Astrocyte of the spinal cord (primary cell): ENCODE measurements around the gene PPIA.

Experiments
- DNase-seq: peaks from one replicate; pipeline ENCODE4 v3.0.0; 2011; ENCODE audit warnings: low read depth, low spot score
- H3K4me3 ChIP-seq: 2 replicates; pipeline ENCODE4 v1.5.1; 2011; ENCODE audit warnings: low read depth, mild to moderate bottlenecking, low read length, moderate library complexity
- in situ Hi-C: cut with HindIII; loops from 2 replicates; pipeline ENCODE4 v1.10.0; 2017; ENCODE audit warnings: low sequenced_read_pairs
- TF ChIP-seq, protein P1 (sequence below): IDR thresholded peaks from 2 replicates; pipeline ENCODE4 v1.5.1; 2012; ENCODE audit warnings: low read depth, mild to moderate bottlenecking, low read length, inconsistent platforms

Gene PPIA

DNA sequence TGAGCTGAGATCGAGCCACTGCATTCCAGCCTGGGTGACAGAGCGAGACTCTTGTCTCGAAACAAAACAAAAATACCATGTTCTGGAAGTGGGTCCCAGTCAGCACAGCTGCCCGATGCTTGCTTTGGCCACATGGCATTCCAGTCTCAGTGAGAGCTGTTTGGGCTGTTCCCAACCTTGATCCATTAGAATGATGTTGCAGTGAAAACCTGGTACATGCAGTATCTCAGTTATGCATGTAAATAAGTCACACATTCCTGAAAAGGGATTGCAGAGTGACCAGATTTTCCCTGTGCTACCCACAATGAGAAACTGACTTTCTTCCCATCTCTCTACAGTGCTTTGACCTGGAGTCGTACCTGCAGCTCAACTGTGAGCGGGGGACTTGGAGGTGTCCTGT, 32.4 kb upstream of the PPIA start:
- in situ Hi-C loops: no loop called here
- TF ChIP-seq, protein P1, sequence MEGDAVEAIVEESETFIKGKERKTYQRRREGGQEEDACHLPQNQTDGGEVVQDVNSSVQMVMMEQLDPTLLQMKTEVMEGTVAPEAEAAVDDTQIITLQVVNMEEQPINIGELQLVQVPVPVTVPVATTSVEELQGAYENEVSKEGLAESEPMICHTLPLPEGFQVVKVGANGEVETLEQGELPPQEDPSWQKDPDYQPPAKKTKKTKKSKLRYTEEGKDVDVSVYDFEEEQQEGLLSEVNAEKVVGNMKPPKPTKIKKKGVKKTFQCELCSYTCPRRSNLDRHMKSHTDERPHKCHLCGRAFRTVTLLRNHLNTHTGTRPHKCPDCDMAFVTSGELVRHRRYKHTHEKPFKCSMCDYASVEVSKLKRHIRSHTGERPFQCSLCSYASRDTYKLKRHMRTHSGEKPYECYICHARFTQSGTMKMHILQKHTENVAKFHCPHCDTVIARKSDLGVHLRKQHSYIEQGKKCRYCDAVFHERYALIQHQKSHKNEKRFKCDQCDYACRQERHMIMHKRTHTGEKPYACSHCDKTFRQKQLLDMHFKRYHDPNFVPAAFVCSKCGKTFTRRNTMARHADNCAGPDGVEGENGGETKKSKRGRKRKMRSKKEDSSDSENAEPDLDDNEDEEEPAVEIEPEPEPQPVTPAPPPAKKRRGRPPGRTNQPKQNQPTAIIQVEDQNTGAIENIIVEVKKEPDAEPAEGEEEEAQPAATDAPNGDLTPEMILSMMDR: no peak

DNA sequence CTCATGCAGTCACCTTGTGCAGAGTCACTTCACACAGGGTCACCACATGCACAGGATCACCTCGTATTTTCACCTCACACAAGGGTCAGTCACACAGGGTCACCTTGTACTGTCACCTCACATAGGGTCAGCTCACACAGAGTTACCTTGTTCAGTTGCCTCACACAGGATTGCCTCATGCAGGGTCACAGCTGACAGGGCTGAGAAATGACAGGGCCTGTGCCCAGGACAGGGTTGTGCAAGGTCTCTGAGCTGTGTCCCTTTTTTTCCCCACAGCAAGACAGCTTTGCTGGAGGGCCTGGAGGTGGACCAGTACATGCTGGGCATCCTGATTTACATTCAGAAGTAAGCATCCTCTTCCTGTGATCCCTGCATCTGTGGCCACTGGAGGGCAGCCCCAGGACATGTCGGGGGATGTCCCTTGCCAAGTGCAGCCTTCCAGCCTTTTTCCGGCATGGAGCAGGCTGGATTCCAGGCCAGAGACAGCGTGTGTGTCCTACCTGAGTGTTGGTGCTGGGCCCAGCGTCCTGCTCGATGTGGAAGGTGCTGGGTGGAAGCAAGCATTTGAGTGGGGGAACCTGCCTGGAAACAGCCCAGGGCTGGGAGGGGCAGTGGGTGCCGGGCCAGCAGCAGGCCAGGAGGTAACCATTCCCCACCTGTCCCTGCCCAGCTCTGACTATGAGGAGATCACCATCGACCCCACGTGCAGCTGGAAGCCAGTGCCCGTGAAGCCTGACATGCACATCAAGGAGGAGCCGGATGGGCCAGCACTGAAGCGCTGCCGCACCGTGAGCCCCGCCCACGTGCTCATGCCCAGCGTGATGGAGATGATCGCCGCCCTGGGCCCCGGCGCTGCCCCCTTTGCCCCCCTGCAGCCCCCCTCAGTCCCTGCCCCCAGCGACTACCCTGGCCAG, 31.6 kb upstream of the PPIA start:
- in situ Hi-C loops: no loop called here
- no peak for DNase-seq
- no peak overlapping the region for H3K4me3 ChIP-seq
- TF ChIP-seq, protein P1: no peak

More for the DNA sequence above, 32.4 kb upstream of the PPIA start:
- no peak overlapping the region for H3K4me3 ChIP-seq
- no peak for DNase-seq

DNA sequence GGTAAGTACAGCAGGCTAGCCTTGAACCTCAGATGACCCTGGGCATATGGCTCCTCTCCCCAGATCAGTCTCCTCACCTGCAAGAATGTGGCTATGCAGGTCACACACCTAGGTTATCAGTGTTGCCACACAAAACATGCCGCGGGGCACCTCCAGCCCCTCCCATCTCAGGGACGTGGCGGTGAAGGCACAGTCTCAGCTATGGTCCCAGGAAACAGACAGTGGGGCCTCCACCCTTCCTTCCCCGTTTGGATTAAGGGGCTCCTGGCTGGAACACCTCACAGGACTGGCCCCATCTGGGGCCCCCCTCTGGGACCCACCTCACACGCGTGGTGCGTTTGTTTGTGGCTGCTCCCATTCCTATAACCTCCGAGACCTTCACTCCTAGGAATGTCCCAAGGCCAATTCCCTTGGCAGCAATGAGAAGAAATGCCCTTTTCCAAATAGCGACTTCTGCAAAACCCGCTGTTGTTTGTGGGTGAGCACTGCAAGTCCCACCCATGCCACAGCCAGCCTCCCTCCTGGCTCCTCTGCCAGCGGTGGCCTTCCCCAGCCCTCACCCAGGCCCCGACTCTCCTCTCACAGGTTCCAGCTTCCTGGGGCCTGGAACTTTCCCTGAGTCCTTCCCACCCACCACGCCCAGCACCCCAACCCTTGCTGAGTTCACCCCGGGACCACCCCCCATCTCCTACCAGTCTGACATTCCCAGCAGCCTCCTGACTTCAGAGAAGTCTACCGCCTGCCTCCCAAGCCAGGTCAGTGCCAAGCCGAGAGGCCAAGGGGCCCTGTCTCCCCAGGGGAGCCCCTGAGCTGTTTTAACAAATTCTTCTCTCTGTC, 30.7 kb upstream of the PPIA start:
- TF ChIP-seq, protein P1: no peak
- in situ Hi-C loops: no loop called here
- no peak for DNase-seq
- no peak overlapping the region for H3K4me3 ChIP-seq

DNA sequence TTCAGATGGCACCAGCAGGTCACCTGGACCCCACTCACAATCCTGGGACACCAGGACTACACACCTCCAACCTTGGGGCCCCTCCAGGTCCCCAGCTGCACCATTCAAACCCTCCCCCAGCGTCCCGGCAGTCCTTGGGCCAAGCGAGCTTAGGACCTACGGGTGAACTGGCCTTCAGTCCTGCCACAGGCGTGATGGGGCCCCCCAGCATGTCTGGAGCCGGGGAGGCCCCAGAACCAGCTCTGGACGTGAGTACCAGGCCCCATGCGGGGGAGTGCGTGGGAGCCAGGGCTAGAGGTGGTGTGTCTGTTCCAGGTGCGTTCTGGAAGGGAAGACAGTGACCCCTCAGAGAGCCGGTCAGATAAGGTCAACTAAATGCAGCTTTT, 30.1 kb upstream of the PPIA start:
- DNase-seq: no peak
- in situ Hi-C loops: no loop called here
- TF ChIP-seq, protein P1: no peak
- no peak overlapping the region for H3K4me3 ChIP-seq

DNA sequence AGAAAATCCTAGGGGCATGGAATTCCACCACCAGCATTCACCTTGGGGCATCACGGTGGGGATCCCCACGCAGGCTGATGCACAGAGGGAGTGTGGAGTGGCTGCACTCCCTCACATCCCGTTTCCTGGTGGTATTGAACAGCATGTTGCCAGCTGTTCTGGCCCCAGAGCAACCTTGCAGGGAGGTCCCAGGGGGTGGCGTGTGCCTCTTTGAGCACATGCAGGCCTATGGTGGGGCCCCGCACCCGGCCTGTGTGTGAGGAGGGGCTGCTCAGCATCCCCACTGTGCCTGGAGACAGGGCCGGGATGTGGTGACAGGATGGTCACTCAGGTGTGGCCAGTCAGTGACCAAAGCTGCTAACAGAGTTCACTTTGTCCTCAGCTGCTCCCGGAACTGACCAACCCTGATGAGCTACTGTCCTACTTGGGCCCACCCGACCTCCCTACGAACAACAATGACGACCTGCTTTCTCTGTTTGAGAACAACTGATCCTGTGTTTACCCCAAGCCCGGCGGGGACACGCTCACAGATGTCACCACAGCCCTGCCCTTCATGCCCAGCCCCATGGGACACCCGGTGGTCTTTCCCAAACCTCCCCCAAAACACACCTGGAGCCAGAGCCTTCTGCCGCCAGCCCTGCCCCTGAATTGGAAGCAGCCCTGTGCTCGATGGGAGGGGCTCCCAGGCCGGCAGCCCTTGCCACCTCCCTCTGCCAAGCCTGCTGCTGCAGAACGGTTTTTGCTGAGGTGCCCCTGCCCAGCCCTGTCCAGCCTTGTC, 29.2 kb upstream of the PPIA start:
- no peak overlapping the region for H3K4me3 ChIP-seq
- TF ChIP-seq, protein P1: no peak
- in situ Hi-C loops: no loop called here
- no peak for DNase-seq
